Transverse colon (tissue), 4 donors: Measurements from ENCODE around the gene PTPRZ1.

Experiments used
- EP300 ChIP-seq: sonication (generic); formaldehyde crosslinking; IDR thresholded peaks from one replicate; pipeline ENCODE4 v1.6.1; 2017; ENCODE audit warnings: antibody characterized with exemption, low read depth
- POLR2A ChIP-seq: fragments of 450-650 bp; IDR thresholded peaks from one replicate; pipeline ENCODE4 v1.6.1; 2016; ENCODE audit warnings: antibody characterized with exemption, mild to moderate bottlenecking, moderate library complexity
- POLR2AphosphoS5 ChIP-seq, 3 donors: sonication (generic); formaldehyde crosslinking; IDR thresholded peaks; one replicate each; pipeline ENCODE4 v1.6.1; 2016; ENCODE audit warnings: antibody characterized with exemption in 3 of 3
- TF ChIP-seq, protein P1 (sequence below), 5 experiments: fragments of 200-600 bp in 3 of 5; fragments of 450-650 bp in 2 of 5; sonication (generic) in 3 of 5; IDR thresholded peaks; 1 replicate in 2 of 5; 2 replicates in 3 of 5; pipeline ENCODE4 v1.5.1; 2016 to 2017; ENCODE audit warnings: antibody characterized with exemption in 5 of 5, inconsistent platforms in 3 of 5, mild to moderate bottlenecking in 2 of 5, moderate library complexity in 1 of 5

DNA sequence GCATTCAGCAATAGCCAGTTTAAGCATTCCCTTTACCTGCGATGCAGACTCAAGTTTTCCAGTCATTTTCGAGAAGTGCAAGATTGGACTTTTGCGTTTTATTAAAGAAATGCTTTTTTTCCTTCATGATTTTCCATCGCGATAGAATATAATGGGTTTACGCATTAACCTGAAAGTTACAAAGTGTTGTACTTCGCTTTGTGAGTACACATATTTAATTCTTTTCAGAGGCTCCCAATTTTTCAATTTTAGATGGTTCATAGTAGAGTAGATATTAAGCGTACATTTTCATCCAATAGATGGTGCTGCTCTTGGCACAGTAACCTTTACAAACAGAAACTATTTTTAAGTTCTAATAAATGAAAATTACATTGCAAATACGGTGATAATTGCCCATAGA, 1.3 kb downstream of the PTPRZ1 start:
- TF ChIP-seq POLR2A (no peak), POLR2AphosphoS5 (IDR thresholded peaks at IDR 0.05) (no peak), EP300 (no peak)
- TF ChIP-seq, protein P1, sequence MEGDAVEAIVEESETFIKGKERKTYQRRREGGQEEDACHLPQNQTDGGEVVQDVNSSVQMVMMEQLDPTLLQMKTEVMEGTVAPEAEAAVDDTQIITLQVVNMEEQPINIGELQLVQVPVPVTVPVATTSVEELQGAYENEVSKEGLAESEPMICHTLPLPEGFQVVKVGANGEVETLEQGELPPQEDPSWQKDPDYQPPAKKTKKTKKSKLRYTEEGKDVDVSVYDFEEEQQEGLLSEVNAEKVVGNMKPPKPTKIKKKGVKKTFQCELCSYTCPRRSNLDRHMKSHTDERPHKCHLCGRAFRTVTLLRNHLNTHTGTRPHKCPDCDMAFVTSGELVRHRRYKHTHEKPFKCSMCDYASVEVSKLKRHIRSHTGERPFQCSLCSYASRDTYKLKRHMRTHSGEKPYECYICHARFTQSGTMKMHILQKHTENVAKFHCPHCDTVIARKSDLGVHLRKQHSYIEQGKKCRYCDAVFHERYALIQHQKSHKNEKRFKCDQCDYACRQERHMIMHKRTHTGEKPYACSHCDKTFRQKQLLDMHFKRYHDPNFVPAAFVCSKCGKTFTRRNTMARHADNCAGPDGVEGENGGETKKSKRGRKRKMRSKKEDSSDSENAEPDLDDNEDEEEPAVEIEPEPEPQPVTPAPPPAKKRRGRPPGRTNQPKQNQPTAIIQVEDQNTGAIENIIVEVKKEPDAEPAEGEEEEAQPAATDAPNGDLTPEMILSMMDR (IDR thresholded peaks at IDR 0.05): no peak
